Measurements from ENCODE around the gene COQ10B. TPM values are rescaled to one million over a fixed set of nuclear protein-coding genes. Genes with fewer than 3 reads are reported as not detected.
"Not testable (repeated sequence)": the region's sequence is repeated elsewhere in the genome, so short reads cannot be mapped to it uniquely, and the experiment has no call there.

COQ10B gene
- total RNA-seq, 1 donor from 2014 or later, result 20.5 TPM

DNA sequence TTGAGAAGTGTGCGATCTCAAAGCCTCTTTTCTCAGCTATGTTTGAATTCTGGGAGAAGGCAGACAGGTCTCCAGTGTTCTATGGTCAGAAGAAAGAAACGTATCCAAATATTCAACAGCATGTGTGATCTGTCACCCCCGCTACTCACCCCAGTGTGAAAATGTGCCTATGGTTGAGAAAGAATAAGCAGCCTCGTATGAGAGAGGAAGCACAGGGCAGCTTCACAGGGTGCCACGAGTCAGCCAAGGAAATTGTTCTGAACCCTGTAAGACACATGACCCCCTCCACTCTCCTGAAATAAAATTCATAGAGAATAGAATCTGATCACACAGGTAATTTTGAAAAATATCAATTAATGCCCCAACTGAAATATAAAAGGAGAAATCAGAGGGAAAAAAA is 10.5 kb upstream of the COQ10B start:
- DNase-seq (ENCODE audit: missing footprints) (no peak), ATAC-seq (no peak)
- intact Hi-C loops (cut with DNase I), result no loop called here

DNA sequence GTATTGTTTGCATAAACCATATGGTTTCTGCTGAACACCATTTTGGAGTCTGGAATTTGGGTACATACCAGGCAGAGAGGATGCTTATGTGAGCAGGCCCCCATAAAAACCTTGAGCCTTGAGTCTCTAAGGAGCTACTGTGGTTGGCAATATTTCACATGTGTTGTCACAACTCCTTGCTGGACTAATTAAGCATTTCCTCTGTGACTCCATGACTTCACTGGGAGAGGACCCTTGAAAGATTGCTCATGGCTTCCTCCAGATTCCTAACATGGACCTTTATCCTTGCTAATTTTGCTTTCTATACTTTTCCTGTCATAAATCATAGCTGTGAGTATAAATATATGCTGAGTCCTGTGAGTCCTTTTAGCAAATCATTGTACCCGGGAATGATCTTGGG is 7.6 kb upstream of the COQ10B start:
- DNase-seq (ENCODE audit: missing footprints) (no peak), ATAC-seq (no peak)
- intact Hi-C loops (cut with DNase I), result no loop called here

DNA sequence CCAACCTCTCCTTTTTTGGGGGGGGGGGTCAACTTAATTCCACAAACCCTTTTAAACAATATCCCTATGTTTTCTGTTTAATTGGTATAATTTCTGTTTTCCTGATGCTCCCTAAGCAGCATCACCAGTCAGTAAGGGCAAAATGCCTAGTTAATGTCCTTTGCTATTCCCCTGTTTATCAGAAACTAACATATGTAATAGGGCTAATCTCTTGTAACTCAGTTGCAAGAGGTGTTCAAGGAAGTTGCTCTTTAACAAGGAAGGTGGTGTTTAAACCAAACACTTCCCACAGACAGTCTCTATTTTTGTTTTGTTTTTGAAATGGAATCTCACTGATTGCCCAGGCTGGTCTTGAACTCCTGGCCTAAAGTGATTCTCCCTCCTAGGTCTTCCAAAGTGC is 6.5 kb upstream of the COQ10B start:
- intact Hi-C loops (cut with DNase I), result no loop called here
- DNase-seq (ENCODE audit: missing footprints) (no peak), ATAC-seq (no peak)

DNA sequence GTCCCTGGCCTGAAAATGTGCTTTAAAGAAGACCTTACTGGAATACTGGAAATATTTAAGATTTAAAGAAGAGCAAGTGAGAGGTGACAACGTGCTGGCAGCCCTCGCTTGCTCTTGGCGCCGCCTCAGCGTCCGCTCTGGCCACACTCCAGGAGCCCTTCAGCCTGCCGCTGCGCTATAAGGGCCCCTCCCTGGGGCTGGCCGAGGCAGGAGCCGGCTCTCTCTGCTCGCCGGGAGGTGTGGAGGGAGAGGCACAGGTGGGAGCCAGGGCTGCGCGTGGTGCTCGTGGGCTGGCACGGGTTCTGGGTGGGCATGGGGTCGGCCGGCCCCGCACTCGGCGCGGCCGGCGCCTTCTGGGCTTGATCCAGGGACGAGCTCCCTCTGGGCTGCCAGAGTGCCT is 2.9 kb upstream of the COQ10B start:
- intact Hi-C loops (cut with DNase I), result loop anchor here (5.0 kb wide), 1 partner anchor 257 kb away; the partner anchor contains the start of gene MARS2
- ATAC-seq (no peak), DNase-seq (ENCODE audit: missing footprints) (no peak)

DNA sequence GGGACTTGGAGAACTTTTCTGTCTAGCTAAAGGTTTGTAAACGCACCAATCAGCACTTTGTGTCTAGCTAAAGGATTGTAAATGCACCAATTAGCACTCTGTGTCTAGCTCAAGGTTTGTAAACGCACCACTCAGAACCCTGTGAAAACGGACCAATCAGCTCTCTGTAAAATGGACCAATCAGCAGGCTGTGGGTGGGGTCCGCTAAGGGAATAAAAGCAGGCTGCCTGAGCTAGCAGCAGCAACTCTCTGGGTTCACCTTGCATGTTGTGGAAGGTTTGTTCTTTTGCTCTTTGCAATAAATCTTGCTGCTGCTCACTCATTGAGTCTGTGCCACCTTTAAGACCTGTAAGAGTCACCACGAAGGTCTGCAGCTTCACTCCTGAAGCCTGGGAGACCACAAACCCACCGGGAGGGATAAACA is 2.4 kb upstream of the COQ10B start:
- intact Hi-C loops (cut with DNase I), result loop anchor here (5.0 kb wide), 1 partner anchor 256 kb away; the partner anchor contains the start of gene MARS2
- DNase-seq (ENCODE audit: missing footprints); ATAC-seq: not testable (repeated sequence)

DNA sequence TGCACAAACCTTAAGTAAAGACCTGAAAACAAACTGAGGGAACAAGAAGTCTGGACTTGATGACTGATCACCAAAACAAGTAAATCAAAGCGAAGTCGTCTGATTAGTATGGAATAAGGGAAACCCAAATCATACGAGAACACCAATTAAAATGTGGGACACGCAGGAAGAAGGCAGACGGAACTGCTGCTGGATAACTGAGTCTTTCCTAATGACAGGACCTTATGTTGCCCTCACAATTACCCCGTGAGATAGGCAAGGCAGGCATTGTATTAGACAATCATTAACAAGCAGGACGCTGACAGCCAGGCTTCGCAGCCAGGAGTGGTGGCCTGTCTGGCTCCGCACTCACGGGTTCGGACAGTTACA is 614 bp upstream of the COQ10B start:
- intact Hi-C loops (cut with DNase I), result loop anchor here (1.0 to 5.0 kb wide), 3 partner anchors 17 to 255 kb away; partner anchors contain the start of genes HSPD1, MARS2 and SF3B1
- DNase-seq (ENCODE audit: missing footprints), result no peak
- no peak for ATAC-seq

DNA sequence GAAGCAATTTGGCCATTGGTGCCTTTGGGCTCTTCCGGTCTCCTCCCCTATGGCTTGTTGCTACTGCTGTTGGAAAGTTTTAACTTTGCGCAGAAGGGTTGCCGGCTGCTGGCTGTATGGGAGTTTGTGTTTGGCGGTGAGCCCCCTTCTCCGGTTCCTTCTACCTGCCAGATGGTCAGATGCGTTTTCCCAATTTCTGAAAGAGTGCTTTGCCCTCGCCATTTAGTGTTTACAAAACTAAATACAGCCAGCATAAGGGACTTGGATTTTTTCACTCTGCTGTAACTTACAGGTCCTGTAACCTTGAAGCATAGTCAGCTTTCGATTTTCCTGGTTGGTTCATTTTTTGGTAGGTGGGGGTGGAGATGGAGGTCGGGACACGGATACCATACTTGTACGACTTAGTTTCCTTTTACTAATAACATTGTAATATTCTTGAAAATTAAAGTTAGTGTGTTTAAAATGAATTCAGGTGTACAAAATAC is 604 bp downstream of the COQ10B start:
- ATAC-seq (peak; percentile 59), DNase-seq (ENCODE audit: missing footprints) (no peak)
- intact Hi-C loops (cut with DNase I), result loop anchor here (1.0 to 5.0 kb wide), 3 partner anchors 19 to 253 kb away; partner anchors contain the start of genes HSPD1, MARS2 and SF3B1

DNA sequence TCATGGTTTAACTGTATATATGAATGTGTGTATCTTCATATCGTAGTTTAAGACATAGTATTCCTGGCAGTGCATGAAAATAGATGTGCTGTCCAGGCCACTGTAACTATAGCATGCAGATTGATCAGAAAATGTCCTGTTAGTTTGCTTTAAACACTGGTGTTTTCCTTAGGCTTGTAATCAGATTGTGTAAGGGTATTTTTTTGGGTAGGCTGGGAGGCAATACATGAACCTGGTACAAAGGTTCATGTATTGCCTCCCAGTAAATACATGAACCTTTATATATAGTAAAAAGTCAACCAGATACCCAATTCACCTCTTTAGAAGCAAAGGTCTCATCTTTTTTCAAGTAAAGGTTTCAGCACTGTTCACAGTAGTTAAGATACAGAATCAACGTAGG is 1.6 kb downstream of the COQ10B start:
- intact Hi-C loops (cut with DNase I), result loop anchor here (5.0 kb wide), 1 partner anchor 252 kb away; the partner anchor contains the start of gene MARS2
- no peak for DNase-seq (ENCODE audit: missing footprints)

DNA sequence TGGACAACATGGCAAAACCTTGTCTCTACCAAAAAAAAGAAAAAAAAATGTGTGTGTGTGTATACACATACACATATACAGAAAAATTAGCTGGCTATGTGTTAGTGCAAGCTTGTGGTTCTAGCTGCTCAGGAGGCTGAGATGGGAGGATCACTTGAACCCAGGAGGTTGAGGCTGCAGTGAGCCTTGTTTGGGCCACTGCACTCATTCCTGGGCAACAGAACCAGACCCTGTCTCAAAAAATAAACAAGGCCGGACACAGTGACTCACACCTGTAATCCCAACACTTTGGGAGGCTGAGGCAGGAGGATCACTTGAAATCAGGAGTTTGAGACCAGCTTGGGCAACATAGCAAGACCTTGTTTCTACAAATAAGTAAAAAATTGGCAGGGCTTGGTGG is 2.1 kb downstream of the COQ10B start:
- DNase-seq (ENCODE audit: missing footprints) (no peak), ATAC-seq (no peak)
- intact Hi-C loops (cut with DNase I), result no loop called here

More for the DNA sequence above, 1.6 kb downstream of the COQ10B start:
- ATAC-seq, result no peak

DNA sequence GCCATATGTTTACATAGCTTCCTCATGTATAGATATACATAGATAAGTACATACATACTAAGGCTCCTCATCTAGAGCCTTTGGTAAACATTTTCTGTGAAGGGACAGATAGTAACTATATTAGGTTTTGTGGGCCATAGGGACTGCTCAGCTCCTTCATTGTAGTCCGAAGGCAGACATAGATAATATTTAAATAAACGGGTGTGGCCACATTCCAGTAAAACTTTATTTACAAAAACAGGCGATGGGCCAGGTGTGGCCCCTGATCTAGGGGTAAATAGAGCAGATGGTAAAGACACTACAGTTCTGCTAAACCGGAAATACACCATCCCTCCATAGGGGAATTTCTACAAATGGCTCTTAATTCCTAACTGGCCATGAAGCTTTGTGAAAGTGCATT is 7.3 kb downstream of the COQ10B start:
- no peak for ATAC-seq
- intact Hi-C loops (cut with DNase I), result no loop called here
- DNase-seq (ENCODE audit: missing footprints), result no peak

DNA sequence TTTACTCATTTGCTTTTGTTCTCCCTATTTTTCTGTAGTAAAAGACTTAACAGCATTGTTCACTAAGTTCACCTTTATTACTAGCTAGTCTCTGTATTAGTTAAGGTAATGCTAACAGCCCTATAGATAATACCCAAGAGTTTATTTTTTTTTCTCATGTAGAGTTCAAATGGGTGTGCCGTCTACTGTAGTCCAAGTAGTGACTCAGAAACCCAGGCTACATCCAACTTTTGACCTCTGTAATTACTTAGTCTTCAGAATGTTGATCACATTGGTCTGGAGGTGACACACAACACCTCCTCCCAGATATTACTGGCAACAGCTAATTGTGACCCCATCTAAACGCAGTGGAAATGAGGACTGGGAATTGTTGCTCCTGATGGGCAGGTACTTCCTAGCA is 7.7 kb downstream of the COQ10B start:
- ATAC-seq (no peak), DNase-seq (ENCODE audit: missing footprints) (no peak)
- intact Hi-C loops (cut with DNase I), result no loop called here

DNA sequence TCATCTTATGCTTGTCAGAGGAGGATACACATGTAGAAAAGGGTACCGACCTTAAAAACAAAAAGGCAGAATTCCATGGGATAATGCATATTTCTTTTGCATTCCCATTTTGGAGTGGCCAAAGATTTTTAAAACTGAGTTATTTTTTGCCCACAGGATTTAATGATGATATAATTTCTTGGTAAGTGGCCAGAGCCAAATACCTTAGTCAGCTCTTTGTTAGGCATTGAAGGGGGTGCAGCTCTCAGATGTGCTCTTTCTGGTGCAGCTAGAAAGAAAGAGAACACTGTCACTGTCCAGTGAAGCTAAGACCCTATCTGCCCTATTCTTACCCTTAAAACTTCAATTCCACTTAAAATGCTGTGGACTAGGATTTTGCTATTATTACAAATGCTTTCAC is 10.8 kb downstream of the COQ10B start:
- DNase-seq (ENCODE audit: missing footprints) (no peak), ATAC-seq (no peak)
- intact Hi-C loops (cut with DNase I), result no loop called here

DNA sequence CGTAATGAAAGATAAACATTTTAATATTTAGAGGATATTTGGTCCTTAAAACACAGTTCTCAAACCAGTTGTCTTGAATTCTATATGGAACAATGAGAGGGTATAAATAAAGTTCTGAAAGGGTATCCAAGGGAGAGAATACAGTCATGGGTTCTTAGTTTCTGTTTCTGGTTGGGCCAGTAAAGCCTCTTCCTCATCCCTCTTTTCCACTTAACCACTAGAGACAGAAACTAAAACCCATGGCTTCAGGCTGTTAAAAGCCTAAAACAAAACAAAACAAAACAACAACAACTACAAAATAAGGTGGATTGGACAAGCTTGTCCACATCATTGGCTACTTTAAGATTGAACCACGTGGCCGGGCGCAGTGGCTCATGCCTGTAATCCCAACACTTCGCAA is 18.8 kb downstream of the COQ10B start:
- ATAC-seq (no peak), DNase-seq (ENCODE audit: missing footprints) (no peak)
- intact Hi-C loops (cut with DNase I), result no loop called here

DNA sequence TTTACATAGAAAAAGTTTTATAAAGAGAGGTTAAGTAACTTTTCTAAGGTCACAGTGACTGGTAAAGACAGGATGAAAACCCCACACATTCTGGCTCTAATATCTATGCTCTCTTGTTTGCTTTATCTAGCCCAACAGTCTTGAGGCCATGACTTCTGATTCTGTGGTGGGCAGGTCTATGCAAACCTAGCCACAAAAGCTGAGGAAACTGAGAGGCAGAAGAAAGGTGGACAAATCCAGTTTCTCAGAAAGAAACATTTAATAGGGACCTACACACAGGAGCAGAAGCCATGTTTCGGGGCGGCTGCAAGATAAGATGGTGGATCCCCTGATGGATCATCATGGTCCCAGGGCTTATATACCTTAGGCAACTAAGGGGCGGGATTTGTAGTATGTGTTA is 24.4 kb downstream of the COQ10B start:
- ATAC-seq (no peak), DNase-seq (ENCODE audit: missing footprints) (no peak)
- intact Hi-C loops (cut with DNase I), result no loop called here

DNA sequence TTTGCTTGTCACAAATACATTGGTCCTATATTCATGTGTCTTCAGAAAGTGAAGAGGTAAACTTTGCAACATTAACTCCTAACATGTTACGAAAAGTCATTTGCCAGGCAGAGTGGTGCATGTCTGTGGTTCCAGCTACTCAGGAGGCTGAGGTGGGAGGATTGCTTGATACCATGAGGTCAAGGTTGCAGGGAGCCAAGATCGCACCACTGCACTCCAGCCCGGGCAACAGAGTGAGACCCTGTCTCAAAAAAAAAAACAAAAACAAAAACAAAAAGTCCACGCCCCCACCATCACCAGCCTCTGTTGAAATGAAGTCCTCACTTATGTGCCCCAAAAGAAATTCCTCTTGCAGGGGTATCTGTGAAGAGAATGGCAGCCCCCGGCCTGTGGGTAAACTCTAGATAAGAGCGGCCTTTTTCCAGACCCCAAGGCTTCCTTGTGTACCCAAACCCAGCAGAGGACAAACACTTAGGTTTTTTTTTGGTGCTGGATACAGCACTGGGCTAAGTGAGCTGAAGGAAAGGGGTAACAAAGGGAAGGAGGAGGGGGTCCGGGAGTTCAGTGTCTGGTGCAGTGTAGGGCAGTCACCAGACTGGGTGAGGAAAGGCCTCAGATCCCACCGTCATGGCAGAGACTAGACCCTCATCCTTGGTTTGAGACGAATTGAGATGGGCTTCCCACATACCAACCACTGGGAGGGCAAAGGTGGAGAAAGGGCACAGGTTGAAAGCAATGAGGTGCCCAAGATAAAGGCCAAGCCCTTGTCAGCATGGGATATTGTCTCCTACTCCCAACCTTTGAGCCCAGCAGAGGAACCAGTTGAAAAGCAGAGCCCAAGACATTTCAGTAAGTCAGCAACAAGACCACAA is 27.0 kb downstream of the COQ10B start:
- DNase-seq (ENCODE audit: missing footprints) (no peak), ATAC-seq (no peak)
- intact Hi-C loops (cut with DNase I), result loop anchor here (5.0 kb wide), 1 partner anchor 88 kb away; no protein-coding TSS in a partner anchor

DNA sequence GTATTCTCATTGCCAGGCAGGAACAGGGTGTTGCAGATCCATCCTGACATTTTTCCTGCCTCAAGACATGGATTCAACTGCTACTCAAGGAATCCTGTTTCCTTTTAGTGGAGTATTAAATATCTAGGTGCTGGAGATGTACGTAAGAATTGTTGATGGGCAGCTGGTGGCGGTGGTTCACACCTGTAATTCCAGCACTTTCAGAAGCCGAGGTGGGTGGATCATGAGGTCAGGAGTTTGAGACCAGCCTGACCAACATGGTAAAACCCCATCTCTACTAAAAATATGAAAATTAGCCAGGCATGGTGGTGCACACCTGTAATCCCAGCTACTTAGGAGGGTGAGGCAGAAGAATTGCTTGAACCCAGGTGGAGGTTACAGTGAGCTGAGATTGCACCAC is 30.9 kb downstream of the COQ10B start:
- intact Hi-C loops (cut with DNase I), result loop anchor here (5.0 kb wide), 1 partner anchor 92 kb away; no protein-coding TSS in a partner anchor
- DNase-seq (ENCODE audit: missing footprints); ATAC-seq: not testable (repeated sequence)

DNA sequence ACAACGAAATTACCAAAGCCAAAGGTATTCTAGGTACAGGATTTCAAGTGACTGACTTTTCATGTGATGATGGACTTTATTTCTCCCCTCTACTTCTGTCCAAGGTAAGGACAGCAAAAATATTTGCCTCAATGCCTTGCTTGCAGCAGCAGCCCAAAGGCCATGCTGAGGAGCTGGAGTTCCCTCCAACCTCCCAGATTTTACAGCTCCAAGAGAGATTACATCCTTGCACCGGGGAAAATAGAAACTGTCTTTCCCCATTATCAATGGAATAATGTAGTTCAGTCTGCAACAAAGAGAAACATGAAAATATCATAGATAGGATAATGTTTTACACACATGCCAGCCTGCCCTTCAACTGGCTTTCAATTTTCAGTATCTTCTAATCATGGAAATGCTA is 32.8 kb downstream of the COQ10B start:
- ATAC-seq (no peak), DNase-seq (ENCODE audit: missing footprints) (no peak)
- intact Hi-C loops (cut with DNase I), result no loop called here

DNA sequence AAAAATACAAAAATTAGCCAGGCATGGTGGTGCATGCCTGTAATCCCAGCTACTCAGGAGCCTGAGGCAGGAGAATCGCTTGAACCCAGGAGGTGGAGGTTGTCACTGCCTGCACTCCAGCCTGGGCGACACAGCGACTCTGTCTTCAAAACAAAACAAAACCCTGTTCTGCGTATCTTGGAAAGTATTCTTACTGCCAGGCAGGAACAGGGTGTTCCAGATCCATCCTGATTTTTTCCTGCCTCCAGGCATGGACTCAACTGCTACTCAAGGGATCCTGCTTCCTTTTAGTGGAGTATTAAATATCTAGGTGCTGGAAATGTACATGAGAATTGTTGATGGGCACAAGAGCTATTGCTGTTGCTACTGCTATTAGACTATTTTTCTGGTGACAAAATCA is 34.0 kb downstream of the COQ10B start:
- intact Hi-C loops (cut with DNase I), result no loop called here
- ATAC-seq, result no peak
- DNase-seq (ENCODE audit: missing footprints), result no peak

DNA sequence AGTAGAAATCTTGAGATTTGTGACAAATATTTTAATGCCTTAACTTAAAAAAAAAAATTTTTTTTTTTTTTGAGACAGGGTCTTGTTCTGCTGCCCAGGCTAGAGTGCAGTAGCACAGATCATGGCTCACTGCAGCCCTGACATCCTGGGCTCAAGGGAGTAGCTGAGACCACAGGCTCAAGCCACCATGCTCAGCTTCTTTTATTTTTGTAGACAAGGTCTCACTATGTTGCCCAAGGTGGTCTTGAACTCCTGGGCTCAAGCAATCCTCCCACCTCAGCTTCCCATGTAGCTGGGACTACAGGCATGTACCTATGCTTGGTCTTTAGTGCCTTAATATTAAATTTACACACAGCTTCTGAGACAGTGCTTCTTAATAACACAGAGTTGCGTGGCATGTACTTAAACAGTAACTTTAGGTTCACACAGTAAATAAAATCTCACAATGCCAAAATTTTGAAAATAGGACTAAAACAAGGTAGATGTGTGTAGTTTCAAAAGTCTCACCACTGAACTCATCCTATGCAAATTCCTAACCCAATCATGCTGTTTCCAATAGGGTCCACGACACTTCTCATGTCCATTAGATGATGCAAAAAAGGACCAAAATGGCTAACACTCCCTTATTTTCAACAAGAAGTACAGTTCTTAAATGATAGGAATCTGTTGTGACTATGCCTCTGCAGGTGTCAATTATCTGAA is 42.2 kb downstream of the COQ10B start:
- ATAC-seq (no peak), DNase-seq (ENCODE audit: missing footprints) (no peak)
- intact Hi-C loops (cut with DNase I), result no loop called here

DNA sequence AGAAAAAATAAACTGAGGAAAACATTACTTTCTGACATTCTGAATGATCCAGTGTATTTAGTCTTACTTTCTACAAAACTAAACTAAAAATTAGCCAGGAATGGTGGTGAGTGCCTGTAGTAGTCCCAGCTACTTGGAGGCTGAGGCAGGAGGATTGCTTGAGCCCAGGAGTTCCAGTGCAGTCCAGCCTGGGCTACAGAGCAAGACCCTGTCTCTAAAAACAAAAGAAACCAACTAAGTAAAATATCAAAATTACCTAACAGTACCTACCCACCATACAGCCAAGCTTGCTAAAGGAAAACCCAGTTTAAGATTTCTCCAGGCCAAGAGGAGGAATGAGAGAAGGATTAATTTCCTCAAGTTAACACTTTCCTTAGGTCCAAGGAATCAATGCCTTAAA is 43.3 kb downstream of the COQ10B start:
- no peak for ATAC-seq
- intact Hi-C loops (cut with DNase I), result no loop called here
- no peak for DNase-seq (ENCODE audit: missing footprints)
